ENCODE data around the gene INAFM2. TPM values are rescaled to one million over a fixed set of nuclear protein-coding genes. Genes with fewer than 3 reads are reported as not detected.

Gene INAFM2
- total RNA-seq, 1 experiment from 2014 or later: 8.8 TPM

- no peak for TF ChIP-seq ATF3 (IDR thresholded peaks at IDR 0.05)
- TF ChIP-seq ZFX (IDR thresholded peaks at IDR 0.05): no peak
- no peak for TF ChIP-seq ZNF274 (IDR thresholded peaks at IDR 0.05; ENCODE audit: low read depth, low read length)
- no peak for TF ChIP-seq RAD21 (IDR thresholded peaks at IDR 0.05; ENCODE audit: low read depth)
- TF ChIP-seq POLR2AphosphoS5 (IDR thresholded peaks at IDR 0.05; ENCODE audit: low read depth, low read length): no peak
- no peak for TF ChIP-seq EZH2phosphoT487 (IDR thresholded peaks at IDR 0.05; ENCODE audit: borderline replicate concordance)
- TF ChIP-seq CEBPB (IDR thresholded peaks at IDR 0.05; ENCODE audit: low read depth): no peak
- TF ChIP-seq JUND (IDR thresholded peaks at IDR 0.05): no peak
- TF ChIP-seq EGR1 (IDR thresholded peaks at IDR 0.05; ENCODE audit: low read depth): no peak
- no peak for TF ChIP-seq SRF (IDR thresholded peaks at IDR 0.05; ENCODE audit: low read depth)
- TF ChIP-seq ELF1 (IDR thresholded peaks at IDR 0.05; ENCODE audit: borderline replicate concordance, low read depth): no peak
- TF ChIP-seq TCF7L2 (IDR thresholded peaks at IDR 0.05; ENCODE audit: borderline replicate concordance, extremely low read depth, insufficient read depth, insufficient read length): no peak
- no peak for TF ChIP-seq EZH2 (IDR thresholded peaks at IDR 0.05)
- TF ChIP-seq CTCF (IDR thresholded peaks at IDR 0.05 in 2 of 3, conservative IDR thresholded peaks at IDR 0.05 in 1 of 3; ENCODE audit: borderline replicate concordance in 1 of 3, insufficient read depth in 1 of 3, low read depth in 2 of 3, low read length in 2 of 3): no peak
- no peak for TF ChIP-seq REST (IDR thresholded peaks at IDR 0.05; ENCODE audit: low read depth)
- no peak for TF ChIP-seq YY1 (IDR thresholded peaks at IDR 0.05; ENCODE audit: extremely low read depth, insufficient replicate concordance, low read depth, low read length)
- no peak for TF ChIP-seq POLR2A (IDR thresholded peaks at IDR 0.05; ENCODE audit: borderline replicate concordance, extremely low read depth, insufficient read depth, insufficient read length)
- no peak for TF ChIP-seq SP1 (IDR thresholded peaks at IDR 0.05; ENCODE audit: low read depth)
- Histone ChIP-seq H3K9me2 (ENCODE audit: insufficient read depth) (no peaks in the 10 kb centered on the region), H3K4me3 (replicated peaks in 1 of 2; ENCODE audit: low read depth in 1 of 2, low read length in 2 of 2) (no peak overlapping the region), H4K20me1 (ENCODE audit: insufficient read depth) (no peaks in the 10 kb centered on the region), H3K4me2 (ENCODE audit: low read length) (no peak overlapping the region), H3K79me2 (ENCODE audit: insufficient read depth, low read length) (peaks cover 5% of the 10 kb centered on the region; the same call in 1 of the 2 replicates), H3K9ac (ENCODE audit: low read length) (no peak overlapping the region), H2AFZ (ENCODE audit: low read depth, low read length, poor library complexity, severe bottlenecking) (no peak overlapping the region), H3K9me3 (ENCODE audit: control insufficient read depth in 1 of 2, insufficient read depth in 1 of 2, low read depth in 1 of 2, low read length in 2 of 2) (no peaks in the 10 kb centered on the region), H3K27ac (ENCODE audit: low read depth, low read length) (no peak overlapping the region), H3K4me1 (ENCODE audit: control insufficient read depth in 1 of 2, insufficient read depth in 2 of 2, low read length in 2 of 2) (peaks cover 23 to 76% of the 10 kb centered on the region in 2 experiments), H3K36me3 (ENCODE audit: control insufficient read depth in 1 of 2, insufficient read depth in 2 of 2, low read length in 2 of 2) (no peaks in the 10 kb centered on the region), H3K27me3 (ENCODE audit: insufficient read depth, low read length) (no peaks in the 10 kb centered on the region)
- POLR2A ChIA-PET: no interaction called here
- CTCF ChIA-PET: interaction anchor here (0.6 to 2.9 kb wide), 10 partner anchors 12 to 127 kb away, joined by 3 to 22 read pairs (median 3); partner anchors contain the start of gene DISP2
- intact Hi-C loops (cut with micrococcal nuclease): loop anchor here (10.0 kb wide), 1 partner anchor 161 kb away; no protein-coding TSS in a partner anchor
- RAD21 ChIA-PET (ENCODE audit: low non-redundant PET in 1 of 2, low total read pairs in 2 of 2, uncharacterized antibody in 2 of 2, unreplicated experiment in 2 of 2): interaction anchor here in 1 of 2 experiments (1.5 kb wide), 1 partner anchor 12 kb away, joined by 3 read pairs; no protein-coding TSS in a partner anchor
- no peak for ATAC-seq
- no peak for DNase-seq (ENCODE audit: low read depth, low spot score)
- no TSS peak for BruUV-seq (replicated peaks)
These were observed 20.7 kb downstream of the INAFM2 start for GRCh38 chr15:40344217-40344616.

Data from HCT116 (cell line).